GM19099 (cell line): ENCODE measurements around the gene USH1C.

Source experiments
- POLR2A ChIP-seq: IDR thresholded peaks from 3 replicates; pipeline ENCODE4 v1.6.1; 2011; ENCODE audit warnings: low read depth; ENCODE audit not compliant: insufficient read length; ENCODE audit errors: extremely low read depth

USH1C gene

GRCh38 chr11:17483505-17483904, 60.7 kb downstream of the USH1C start:
- TF ChIP-seq POLR2A, result no peak

- TF ChIP-seq POLR2A, result no peak
Measured at GRCh38 chr11:17481905-17482304, 62.3 kb downstream of the USH1C start.

GRCh38 chr11:17479284-17480214, 64.7 kb downstream of the USH1C start:
- TF ChIP-seq POLR2A, result no peak

GRCh38 chr11:17478070-17478469, 66.1 kb downstream of the USH1C start:
- no peak for TF ChIP-seq POLR2A

GRCh38 chr11:17477361-17477760, 66.9 kb downstream of the USH1C start:
- TF ChIP-seq POLR2A, result no peak

GRCh38 chr11:17477084-17477333, 67.2 kb downstream of the USH1C start:
- no peak for TF ChIP-seq POLR2A

GRCh38 chr11:17476317-17477083, 67.7 kb downstream of the USH1C start, which contains the start of gene ABCC8:
Gene ABCC8 (minus strand): TSS chr11:17476845. CDS start chr11:17476776, 69 bp downstream.
- TF ChIP-seq POLR2A, result no peak

GRCh38 chr11:17475666-17476316, 68.4 kb downstream of the USH1C start:
- no peak for TF ChIP-seq POLR2A

- TF ChIP-seq POLR2A, result no peak
Measured at GRCh38 chr11:17473071-17473744, 71.0 kb downstream of the USH1C start.

GRCh38 chr11:17472467-17472866, 71.7 kb downstream of the USH1C start:
- TF ChIP-seq POLR2A, result no peak

- no peak for TF ChIP-seq POLR2A
Measured at GRCh38 chr11:17471501-17471900, 72.7 kb downstream of the USH1C start.

GRCh38 chr11:17469998-17470397, 74.2 kb downstream of the USH1C start:
- no peak for TF ChIP-seq POLR2A

- TF ChIP-seq POLR2A, result no peak
Measured at GRCh38 chr11:17468122-17468521, 76.1 kb downstream of the USH1C start.

GRCh38 chr11:17463546-17464174, 80.6 kb downstream of the USH1C start:
- TF ChIP-seq POLR2A, result no peak
